Karpas-422 (cell line): Measurements from ENCODE around the gene TMEM101. TPM values are rescaled to one million over a fixed set of nuclear protein-coding genes. Genes with fewer than 3 reads are reported as not detected.
A peak's percentile ranks its signal among the peaks of the same experiment; 100 is the strongest.

Source experiments
- DNase-seq: peaks from one replicate; pipeline ENCODE4 v3.0.0-alpha.2; 2015
- H2AFZ ChIP-seq: fragments of 200-600 bp; sonication (generic); 2 replicates; pipeline ENCODE4 v1.6.1; 2014; ENCODE audit warnings: antibody characterized with exemption, low read length, mixed read lengths
- H3K27ac ChIP-seq: fragments of 200-600 bp; sonication (generic); 2 replicates; pipeline ENCODE4 v1.5.1; 2014; ENCODE audit warnings: mild to moderate bottlenecking, low read length, moderate library complexity
- H3K27me3 ChIP-seq: fragments of 200-600 bp; sonication (generic); 2 replicates; pipeline ENCODE4 v1.6.1; 2014; ENCODE audit warnings: low read length, mixed read lengths
- H3K36me3 ChIP-seq: fragments of 200-600 bp; sonication (generic); 2 replicates; pipeline ENCODE4 v1.6.1; 2014; ENCODE audit warnings: low read length, mixed read lengths; ENCODE audit not compliant: insufficient read depth
- H3K4me1 ChIP-seq: fragments of 200-600 bp; sonication (generic); 2 replicates; pipeline ENCODE4 v1.6.1; 2014; ENCODE audit warnings: mild to moderate bottlenecking, low read length, mixed read lengths
- H3K4me2 ChIP-seq: fragments of 200-600 bp; sonication (generic); 2 replicates; pipeline ENCODE4 v1.6.1; 2014; ENCODE audit warnings: low read length, low read depth, mild to moderate bottlenecking; ENCODE audit not compliant: poor library complexity, severe bottlenecking
- H3K4me3 ChIP-seq: fragments of 200-600 bp; sonication (generic); 2 replicates; pipeline ENCODE4 v1.5.1; 2014; ENCODE audit warnings: mild to moderate bottlenecking, antibody characterized with exemption, low read length, mixed read lengths
- H3K79me2 ChIP-seq: fragments of 200-600 bp; sonication (generic); 2 replicates; pipeline ENCODE4 v1.6.1; 2014; ENCODE audit warnings: mild to moderate bottlenecking, low read length, mixed read lengths
- H3K9ac ChIP-seq: fragments of 200-600 bp; sonication (generic); 2 replicates; pipeline ENCODE4 v1.6.0; 2014; ENCODE audit warnings: low read length
- H3K9me2 ChIP-seq: fragments of 200-600 bp; sonication (generic), shearing (Covaris generic); replicated peaks from 2 replicates; pipeline ENCODE4 v1.6.0; 2014; ENCODE audit warnings: mild to moderate bottlenecking, low read length, moderate library complexity; ENCODE audit not compliant: insufficient read depth
- H3K9me3 ChIP-seq: fragments of 300-700, 200-600 bp; sonication (generic); 2 replicates; pipeline ENCODE4 v1.6.1; 2014; ENCODE audit warnings: low read length, mixed read lengths
- H4K20me1 ChIP-seq: fragments of 200-600 bp; sonication (generic); 2 replicates; pipeline ENCODE4 v1.6.1; 2014; ENCODE audit warnings: mild to moderate bottlenecking, antibody characterized with exemption, low read length, low read depth; ENCODE audit not compliant: insufficient read depth
- total RNA-seq: library from RNA; depleted of rRNA; stranded (reverse); fragments of >200 nt; shearing (Covaris generic); gene quantifications from 2 replicates; pipeline ENCODE4 v1.2.3, GENCODE V29; 2014; ENCODE audit warnings: low replicate concordance; rRNA removed

TMEM101 gene
- 26.6 and 42.4 TPM in 2 replicates for total RNA-seq

GRCh38 chr17:44014437-44015172 lies at the start of gene TMEM101:
Gene TMEM101 (minus strand): TSS chr17:44014963. CDS start chr17:44014952, 11 bp downstream.
- H3K27ac ChIP-seq: peak within 1 kb of the TSS; percentile 38; the same call in 1 of the 2 replicates
- peak within 1 kb of the TSS; percentile 92 for H3K9ac ChIP-seq
- H4K20me1 ChIP-seq: no peaks in the 10 kb centered on the region
- DNase-seq: peak; percentile 97
- no peaks in the 10 kb centered on the region for H3K27me3 ChIP-seq
- H3K36me3 ChIP-seq: no peaks in the 10 kb centered on the region
- H3K4me1 ChIP-seq: peaks cover 13% of the 10 kb centered on the region
- H3K9me2 ChIP-seq: no peaks in the 10 kb centered on the region
- peak within 1 kb of the TSS; percentile 96 for H3K4me3 ChIP-seq
- H3K79me2 ChIP-seq: peaks cover 12% of the 10 kb centered on the region
- H3K4me2 ChIP-seq: peak within 1 kb of the TSS; percentile 90
- H2AFZ ChIP-seq: peak within 1 kb of the TSS; percentile 92
- no peaks in the 10 kb centered on the region for H3K9me3 ChIP-seq

- no peaks in the 10 kb centered on the region for H3K9me2 ChIP-seq
- no peak overlapping the region for H3K4me3 ChIP-seq
- no peaks in the 10 kb centered on the region for H3K27me3 ChIP-seq
- DNase-seq: no peak
- peaks cover 74% of the 10 kb centered on the region for H3K79me2 ChIP-seq
- H3K9ac ChIP-seq: no peak overlapping the region
- H2AFZ ChIP-seq: no peak overlapping the region
- peaks cover 21% of the 10 kb centered on the region for H3K4me1 ChIP-seq
- H3K9me3 ChIP-seq: no peaks in the 10 kb centered on the region
- H4K20me1 ChIP-seq: peaks cover 26% of the 10 kb centered on the region; the same call in 1 of the 2 replicates
- no peak overlapping the region for H3K27ac ChIP-seq
- no peak overlapping the region for H3K4me2 ChIP-seq
- H3K36me3 ChIP-seq: peaks cover 44% of the 10 kb centered on the region
Measured at GRCh38 chr17:44063704-44064639, 49.2 kb upstream of the TMEM101 start.

GRCh38 chr17:44062871-44063270 lies 48.1 kb upstream of the TMEM101 start:
- peaks cover 26% of the 10 kb centered on the region; the same call in 1 of the 2 replicates for H4K20me1 ChIP-seq
- peaks cover 83% of the 10 kb centered on the region for H3K79me2 ChIP-seq
- H3K27me3 ChIP-seq: no peaks in the 10 kb centered on the region
- H3K9me2 ChIP-seq: no peaks in the 10 kb centered on the region
- peaks cover 21% of the 10 kb centered on the region for H3K4me1 ChIP-seq
- H3K4me2 ChIP-seq: no peak overlapping the region
- no peak overlapping the region for H3K4me3 ChIP-seq
- no peak overlapping the region for H3K9ac ChIP-seq
- peaks cover 50% of the 10 kb centered on the region for H3K36me3 ChIP-seq
- H3K27ac ChIP-seq: no peak overlapping the region
- H3K9me3 ChIP-seq: no peaks in the 10 kb centered on the region
- no peak overlapping the region for H2AFZ ChIP-seq
- DNase-seq: no peak

- Histone ChIP-seq H3K36me3 (peaks cover 50% of the 10 kb centered on the region), H4K20me1 (peaks cover 26% of the 10 kb centered on the region; the same call in 1 of the 2 replicates), H3K9me2 (no peaks in the 10 kb centered on the region), H3K4me1 (peaks cover 10% of the 10 kb centered on the region), H3K27me3 (no peaks in the 10 kb centered on the region), H3K79me2 (peaks cover 90% of the 10 kb centered on the region), H2AFZ (no peak overlapping the region), H3K4me2 (no peak overlapping the region), H3K27ac (no peak overlapping the region), H3K4me3 (no peak overlapping the region), H3K9me3 (no peaks in the 10 kb centered on the region), H3K9ac (no peak overlapping the region)
- DNase-seq: no peak
Measured at GRCh38 chr17:44061446-44061845, 46.7 kb upstream of the TMEM101 start.

- H3K4me2 ChIP-seq: no peak overlapping the region
- peaks cover 87% of the 10 kb centered on the region for H3K79me2 ChIP-seq
- H3K4me1 ChIP-seq: peaks cover 3% of the 10 kb centered on the region; the same call in 1 of the 2 replicates
- H3K27me3 ChIP-seq: no peaks in the 10 kb centered on the region
- no peak for DNase-seq
- no peak overlapping the region for H3K9ac ChIP-seq
- H3K4me3 ChIP-seq: no peak overlapping the region
- peaks cover 50% of the 10 kb centered on the region for H3K36me3 ChIP-seq
- peaks cover 23% of the 10 kb centered on the region; the same call in 1 of the 2 replicates for H4K20me1 ChIP-seq
- no peaks in the 10 kb centered on the region for H3K9me2 ChIP-seq
- no peak overlapping the region for H2AFZ ChIP-seq
- no peaks in the 10 kb centered on the region for H3K9me3 ChIP-seq
- H3K27ac ChIP-seq: no peak overlapping the region
Measured at GRCh38 chr17:44059101-44059892, 44.5 kb upstream of the TMEM101 start.

GRCh38 chr17:44053125-44053872 lies 38.5 kb upstream of the TMEM101 start:
- no peak overlapping the region for H3K9ac ChIP-seq
- H3K27me3 ChIP-seq: no peaks in the 10 kb centered on the region
- H3K36me3 ChIP-seq: peaks cover 37% of the 10 kb centered on the region
- H3K9me3 ChIP-seq: no peaks in the 10 kb centered on the region
- peaks cover 15% of the 10 kb centered on the region; the same call in 1 of the 2 replicates for H4K20me1 ChIP-seq
- H3K4me1 ChIP-seq: no peaks in the 10 kb centered on the region
- peaks cover 80% of the 10 kb centered on the region for H3K79me2 ChIP-seq
- H3K4me3 ChIP-seq: no peak overlapping the region
- no peak overlapping the region for H3K27ac ChIP-seq
- no peaks in the 10 kb centered on the region for H3K9me2 ChIP-seq
- H3K4me2 ChIP-seq: no peak overlapping the region
- no peak overlapping the region for H2AFZ ChIP-seq
- DNase-seq: no peak

GRCh38 chr17:44049294-44050060 lies 34.7 kb upstream of the TMEM101 start:
- H2AFZ ChIP-seq: no peak overlapping the region
- H3K36me3 ChIP-seq: peaks cover 43% of the 10 kb centered on the region
- H4K20me1 ChIP-seq: peaks cover 12% of the 10 kb centered on the region; the same call in 1 of the 2 replicates
- H3K9me3 ChIP-seq: no peaks in the 10 kb centered on the region
- H3K27me3 ChIP-seq: no peaks in the 10 kb centered on the region
- H3K4me3 ChIP-seq: no peak overlapping the region
- no peak overlapping the region for H3K27ac ChIP-seq
- H3K9ac ChIP-seq: no peak overlapping the region
- H3K4me1 ChIP-seq: no peaks in the 10 kb centered on the region
- H3K9me2 ChIP-seq: no peaks in the 10 kb centered on the region
- H3K4me2 ChIP-seq: no peak overlapping the region
- DNase-seq: no peak
- peaks cover 74% of the 10 kb centered on the region for H3K79me2 ChIP-seq
